ENCODE measurements around the gene TMX2. TPM values are rescaled to one million over a fixed set of nuclear protein-coding genes. Genes with fewer than 3 reads are reported as not detected.

Gene TMX2
- total and polyA plus RNA-seq, 9 of the 15 experiments (the other 6 are each of a cell fraction or from before 2014, with no cell fraction given) = 176 to 433 (median 227) TPM

GRCh38 chr11:57667736-57668433 lies 44.5 kb upstream of the TMX2 start, which contains the start of gene ZDHHC5 (continued):
- TF ChIP-seq NR2C1 (IDR thresholded peaks at IDR 0.05) (no peak), NR2C1 (tag; IDR thresholded peaks at IDR 0.05) (peak; percentile 57; the same call in 1 of the 2 replicates), MXD1 (CRISPR knock-in tag; IDR thresholded peaks at IDR 0.05; ENCODE audit: borderline replicate concordance, poor library complexity, severe bottlenecking) (no peak), SIN3A (IDR thresholded peaks at IDR 0.05; ENCODE audit: borderline replicate concordance in 2 of 2, control insufficient read depth in 1 of 2, low read depth in 2 of 2, low read length in 2 of 2) (peak; percentile 44 to 86), CAMTA2 (CRISPR knock-in tag; conservative IDR thresholded peaks at IDR 0.05) (no peak), PKNOX1 (IDR thresholded peaks at IDR 0.05) (no peak), MCM3 (IDR thresholded peaks at IDR 0.05) (no peak), STAT5A (IDR thresholded peaks at IDR 0.05; ENCODE audit: borderline replicate concordance, low read length) (no peak), MTA3 (IDR thresholded peaks at IDR 0.05; ENCODE audit: borderline replicate concordance) (peak; percentile 72), ZNF785 (CRISPR knock-in tag; IDR thresholded peaks at IDR 0.05) (no peak), ZNF165 (CRISPR knock-in tag; IDR thresholded peaks at IDR 0.05; ENCODE audit: borderline replicate concordance) (no peak), PREB (CRISPR knock-in tag; IDR thresholded peaks at IDR 0.05) (no peak), POLR2G (IDR thresholded peaks at IDR 0.05; ENCODE audit: low read depth, low read length) (peak; percentile 97), ERF (CRISPR knock-in tag; IDR thresholded peaks at IDR 0.05) (0 out of 2 replicates have a peak, but pooled peaks have one; percentile 26), ZC3H4 (CRISPR knock-in tag; IDR thresholded peaks at IDR 0.05; ENCODE audit: borderline replicate concordance) (no peak), BRD4 (IDR thresholded peaks at IDR 0.05) (no peak), HMG20B (CRISPR knock-in tag; IDR thresholded peaks at IDR 0.05) (no peak), PML (IDR thresholded peaks at IDR 0.05; ENCODE audit: low read length) (peak; percentile 56; the same call in 1 of the 2 replicates), CHD1 (IDR thresholded peaks at IDR 0.05; ENCODE audit: low read length) (peak; percentile 90), ZNF696 (CRISPR knock-in tag; conservative IDR thresholded peaks at IDR 0.05) (no peak), ZBTB8A (IDR thresholded peaks at IDR 0.05; ENCODE audit: partially characterized antibody) (no peak), CBX8 (IDR thresholded peaks at IDR 0.05; ENCODE audit: borderline replicate concordance, extremely low read depth, low read depth, low read length, poor library complexity, severe bottlenecking) (no peak), HMG20A (CRISPR knock-in tag; conservative IDR thresholded peaks at IDR 0.05) (no peak), HDAC8 (tag; IDR thresholded peaks at IDR 0.05) (peak; percentile 91; the same call in 1 of the 2 replicates), MECOM (CRISPR knock-in tag; IDR thresholded peaks at IDR 0.05) (no peak), POU5F1 (IDR thresholded peaks at IDR 0.05; ENCODE audit: borderline replicate concordance, low read depth, low read length, partially characterized antibody) (no peak)
